Activated CD8-positive, alpha-beta memory T cell treated with anti-CD3 and anti-CD28 coated beads for 24 hours (primary cell): ENCODE measurements around the gene ARG2.
A peak's percentile ranks its signal among the peaks of the same experiment; 100 is the strongest.

ENCODE experiments used
- DNase-seq: peaks from one replicate; pipeline ENCODE4 v3.0.0-alpha.2; 2020

Gene ARG2

DNA sequence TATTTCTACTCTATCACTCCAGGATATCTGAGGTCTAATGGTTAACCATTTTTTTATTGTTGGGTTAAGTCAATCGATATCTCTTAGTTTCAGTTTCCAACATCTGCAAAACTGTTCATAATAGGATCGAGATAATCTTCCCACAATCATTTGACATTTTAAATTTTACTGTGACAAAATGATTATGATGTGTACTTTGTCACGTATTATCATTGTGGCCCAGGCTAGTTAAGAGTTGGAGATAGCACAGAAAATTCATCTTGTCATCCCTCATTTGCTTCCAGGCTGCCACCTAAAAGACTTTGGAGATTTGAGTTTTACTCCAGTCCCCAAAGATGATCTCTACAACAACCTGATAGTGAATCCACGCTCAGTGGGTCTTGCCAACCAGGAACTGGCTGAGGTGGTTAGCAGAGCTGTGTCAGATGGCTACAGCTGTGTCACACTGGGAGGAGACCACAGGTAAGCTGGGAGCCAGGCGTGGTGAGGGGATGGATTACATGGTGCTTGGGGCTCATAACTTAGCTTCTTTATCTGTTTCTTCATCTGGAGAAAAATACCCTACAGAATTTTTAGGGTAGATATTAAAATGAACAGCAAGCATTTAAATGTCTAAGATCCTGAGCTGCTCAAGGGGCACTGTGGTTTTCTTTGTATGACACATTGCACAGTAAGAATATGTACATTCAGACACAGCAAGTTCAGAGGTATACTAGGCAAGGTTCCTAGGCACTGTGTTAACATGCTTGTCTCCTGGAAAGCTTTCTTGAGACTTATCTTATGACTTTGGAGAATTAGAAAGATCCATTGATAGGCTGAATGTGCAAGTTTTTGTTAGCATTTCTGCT, 22.4 kb downstream of the ARG2 start:
- DNase-seq, result no peak

DNA sequence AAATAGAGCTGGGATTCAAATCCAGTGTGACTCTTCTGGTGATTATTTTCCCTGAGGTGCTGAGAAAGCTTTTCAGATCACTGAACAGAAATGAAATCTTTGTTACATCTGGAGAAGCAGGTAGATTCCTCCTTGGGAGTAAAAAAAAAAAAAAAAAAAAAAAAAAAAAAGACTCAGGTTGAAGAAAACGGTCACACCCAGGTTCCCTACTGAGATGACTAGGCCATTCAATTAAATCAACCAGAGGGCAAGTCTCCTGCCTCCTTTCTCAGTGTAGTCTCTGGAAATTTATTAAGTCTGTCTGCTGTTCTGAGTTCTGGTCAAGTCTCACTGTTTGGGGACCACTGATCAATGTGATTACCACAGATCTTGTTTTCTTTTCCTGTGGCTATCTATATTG, 24.0 kb downstream of the ARG2 start:
- DNase-seq, result no peak

DNA sequence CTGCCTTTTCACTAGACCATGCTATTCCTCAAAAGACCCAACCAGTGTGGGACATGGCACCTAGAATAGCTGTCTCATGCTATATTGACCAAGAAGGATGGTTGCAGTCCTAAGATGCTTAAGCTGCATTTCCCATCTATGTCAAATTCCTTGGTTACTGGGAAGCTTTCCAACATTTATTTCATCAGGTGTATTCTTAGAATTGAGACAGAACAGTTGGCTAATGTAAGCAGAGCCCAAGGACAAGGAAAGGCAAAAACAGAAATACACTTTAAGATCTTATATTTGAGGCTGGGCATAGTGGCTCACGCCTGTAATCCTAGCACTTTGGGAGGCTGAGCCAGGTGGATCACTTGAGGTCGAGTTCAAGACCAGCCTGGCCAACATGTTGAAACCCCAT, 24.7 kb downstream of the ARG2 start:
- DNase-seq, result no peak

DNA sequence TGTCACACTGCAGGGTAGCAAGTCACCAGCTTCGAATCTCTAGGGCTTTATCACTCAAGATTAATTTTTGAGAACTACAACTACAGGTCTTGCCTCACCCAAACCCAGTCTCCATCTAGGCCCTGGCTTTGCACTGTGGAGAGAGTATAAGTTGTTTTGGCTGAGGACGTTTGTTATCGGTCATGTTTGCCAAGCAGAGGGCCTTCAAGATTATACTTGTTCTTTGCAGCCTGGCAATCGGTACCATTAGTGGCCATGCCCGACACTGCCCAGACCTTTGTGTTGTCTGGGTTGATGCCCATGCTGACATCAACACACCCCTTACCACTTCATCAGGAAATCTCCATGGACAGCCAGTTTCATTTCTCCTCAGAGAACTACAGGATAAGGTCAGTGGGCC, 25.7 kb downstream of the ARG2 start:
- no peak for DNase-seq

DNA sequence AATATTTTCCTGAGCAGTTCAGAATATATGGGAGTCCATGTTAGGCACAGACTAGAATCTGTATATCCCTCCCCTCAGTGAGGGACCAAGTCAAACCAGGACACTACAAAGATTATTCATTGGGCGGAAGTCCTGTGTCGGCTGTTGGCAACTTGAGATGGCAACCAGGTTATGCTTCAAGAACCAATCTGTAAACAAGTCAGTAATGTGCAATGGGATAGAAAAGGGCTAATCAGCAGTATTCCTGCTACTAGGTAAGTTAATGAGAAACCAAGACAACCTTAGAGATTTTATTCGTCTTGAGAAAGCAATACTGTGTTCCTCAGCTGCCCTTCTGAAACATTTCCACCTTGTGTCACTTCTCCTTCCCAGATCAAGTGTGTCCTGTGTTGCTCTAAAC, 26.4 kb downstream of the ARG2 start:
- DNase-seq, result no peak

DNA sequence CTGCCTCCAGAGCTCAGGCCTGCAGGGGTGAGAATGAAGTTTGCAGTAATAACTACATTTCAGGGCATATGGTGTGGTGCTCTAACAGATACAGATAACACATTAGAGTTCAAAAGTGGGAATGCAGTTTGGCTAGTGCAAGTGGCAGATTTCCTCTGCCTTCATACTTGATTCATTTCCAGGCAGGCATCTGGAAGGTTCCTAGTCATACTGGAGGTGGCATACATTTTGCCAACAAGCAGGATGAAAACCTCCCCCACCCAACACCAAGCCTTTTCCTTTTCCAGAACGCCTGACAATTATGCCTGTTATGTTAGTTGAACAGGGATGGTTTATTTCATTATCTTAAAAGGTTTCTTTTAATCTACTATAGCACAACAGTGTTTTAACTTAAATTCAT, 30.4 kb downstream of the ARG2 start:
- no peak for DNase-seq

DNA sequence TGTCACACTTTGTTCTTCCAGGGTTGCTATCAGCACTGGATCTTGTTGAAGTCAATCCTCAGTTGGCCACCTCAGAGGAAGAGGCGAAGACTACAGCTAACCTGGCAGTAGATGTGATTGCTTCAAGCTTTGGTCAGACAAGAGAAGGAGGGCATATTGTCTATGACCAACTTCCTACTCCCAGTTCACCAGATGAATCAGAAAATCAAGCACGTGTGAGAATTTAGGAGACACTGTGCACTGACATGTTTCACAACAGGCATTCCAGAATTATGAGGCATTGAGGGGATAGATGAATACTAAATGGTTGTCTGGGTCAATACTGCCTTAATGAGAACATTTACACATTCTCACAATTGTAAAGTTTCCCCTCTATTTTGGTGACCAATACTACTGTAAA, 31.0 kb downstream of the ARG2 start:
- no peak for DNase-seq

DNA sequence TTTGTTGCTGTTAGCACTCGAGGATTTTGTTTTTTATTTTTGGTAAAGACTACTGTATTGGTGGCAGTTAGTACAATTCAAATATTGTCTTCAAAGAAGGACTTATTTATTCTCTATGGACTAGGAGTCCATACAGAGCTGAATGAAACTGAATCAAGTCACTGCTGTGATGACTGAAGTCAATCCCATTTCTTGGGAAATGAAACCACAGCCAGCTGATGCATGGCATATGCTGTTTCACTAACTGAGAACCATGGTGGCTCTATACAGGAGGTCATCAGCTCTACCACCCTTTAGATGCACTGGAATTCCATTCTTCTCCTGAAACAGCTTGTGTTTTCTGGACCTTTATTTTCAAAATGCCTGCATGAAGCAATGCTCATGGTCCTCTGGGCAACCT, 32.5 kb downstream of the ARG2 start:
- no peak for DNase-seq

DNA sequence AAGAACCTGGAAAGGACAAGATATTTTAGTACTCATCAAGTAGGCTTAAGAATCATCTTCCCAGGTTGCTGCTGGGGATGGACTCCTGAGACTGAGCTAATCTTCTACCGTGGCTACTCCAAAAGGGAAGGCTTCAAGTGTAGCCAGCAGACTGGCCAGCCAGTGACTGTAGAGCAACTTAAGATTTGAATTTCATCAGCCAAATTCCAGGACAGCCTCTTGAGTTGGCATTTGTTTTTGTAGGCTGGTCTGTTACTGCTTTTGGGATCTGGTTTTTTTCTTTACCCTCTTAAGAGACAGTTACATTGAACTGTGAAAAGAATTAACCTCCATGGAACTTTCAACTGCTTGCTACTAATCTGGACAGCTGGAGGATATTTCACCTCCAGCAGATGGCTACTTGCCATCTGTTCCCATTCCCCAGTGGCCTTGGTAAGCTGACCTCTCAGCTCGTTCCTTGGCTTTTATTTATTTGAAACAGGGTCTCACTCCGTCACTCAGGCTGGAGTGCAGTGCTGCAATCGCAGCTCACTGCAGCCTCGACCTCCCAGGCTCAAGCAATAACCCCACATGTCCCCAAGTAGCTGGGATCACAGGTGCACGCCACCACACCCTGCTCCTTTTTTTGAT, 34.0 kb downstream of the ARG2 start:
- no peak for DNase-seq

DNA sequence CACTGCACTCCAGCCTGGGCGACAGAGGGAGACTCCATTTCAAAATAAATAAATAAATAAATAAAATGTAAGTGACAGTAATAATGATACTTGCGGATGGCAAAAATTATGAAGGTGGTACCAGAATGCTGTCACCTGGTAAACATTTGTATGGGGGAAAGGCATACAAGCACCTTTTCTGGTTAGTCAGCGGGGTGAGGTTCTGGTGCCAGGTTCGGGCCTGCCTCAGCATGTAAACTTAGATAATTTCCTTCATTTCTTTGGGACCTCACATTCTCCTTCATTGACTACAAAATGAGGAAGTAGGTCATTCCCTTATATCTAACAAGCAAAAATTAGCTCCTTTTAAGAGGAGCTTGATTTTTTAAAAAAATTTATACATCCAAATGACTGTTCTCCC, 43.9 kb downstream of the ARG2 start:
- no peak for DNase-seq

DNA sequence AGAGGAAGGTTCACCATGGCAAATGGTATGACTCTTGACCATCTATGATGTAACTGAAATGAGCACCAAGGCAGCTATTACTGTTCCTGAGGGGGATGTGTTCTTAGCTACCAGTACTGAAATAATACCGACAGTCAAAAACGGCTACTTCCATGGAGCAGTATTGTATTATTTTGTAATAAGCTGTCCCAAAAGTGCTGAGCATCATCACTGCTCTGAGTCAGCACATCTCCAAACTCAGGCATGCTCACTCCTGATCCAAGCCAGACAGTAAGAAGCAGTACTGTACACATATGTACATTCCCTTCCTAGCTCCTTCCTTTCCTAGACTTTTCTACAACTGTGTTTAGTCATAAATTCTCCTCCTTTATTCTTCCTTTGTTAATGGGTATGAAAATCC, 46.1 kb downstream of the ARG2 start:
- no peak for DNase-seq

DNA sequence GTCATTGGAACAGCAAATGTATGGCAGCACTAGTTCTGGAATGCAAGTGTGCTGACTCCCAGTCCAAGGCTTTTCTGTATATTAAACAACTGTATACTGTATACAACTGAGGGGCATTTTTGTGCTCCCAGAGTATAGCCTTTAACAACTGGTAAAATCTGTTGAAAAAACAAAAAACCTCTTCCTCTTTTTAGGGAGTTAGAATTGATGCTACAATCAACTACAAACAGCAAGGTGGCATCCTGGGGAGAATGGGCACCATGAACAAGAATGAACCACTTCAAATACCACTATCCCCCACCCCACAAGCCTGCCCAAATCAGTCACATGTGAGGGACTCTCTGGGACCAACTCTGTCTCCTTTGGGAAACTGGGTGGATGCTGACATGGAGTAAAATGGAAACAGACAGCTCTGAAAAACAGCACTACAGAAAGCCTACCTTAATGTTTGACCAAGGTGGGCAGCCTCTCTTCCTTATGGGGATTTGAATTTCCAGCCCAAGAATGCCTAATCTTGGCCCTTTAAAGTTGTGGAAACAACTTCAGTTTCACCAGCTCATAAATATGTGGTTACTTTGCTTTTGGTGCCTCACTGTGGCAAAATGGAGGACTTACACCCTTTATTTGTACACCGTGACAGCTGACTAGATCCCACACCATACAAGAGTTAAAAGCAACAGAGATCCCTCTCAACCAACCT, 47.2 kb downstream of the ARG2 start:
- DNase-seq, result no peak

DNA sequence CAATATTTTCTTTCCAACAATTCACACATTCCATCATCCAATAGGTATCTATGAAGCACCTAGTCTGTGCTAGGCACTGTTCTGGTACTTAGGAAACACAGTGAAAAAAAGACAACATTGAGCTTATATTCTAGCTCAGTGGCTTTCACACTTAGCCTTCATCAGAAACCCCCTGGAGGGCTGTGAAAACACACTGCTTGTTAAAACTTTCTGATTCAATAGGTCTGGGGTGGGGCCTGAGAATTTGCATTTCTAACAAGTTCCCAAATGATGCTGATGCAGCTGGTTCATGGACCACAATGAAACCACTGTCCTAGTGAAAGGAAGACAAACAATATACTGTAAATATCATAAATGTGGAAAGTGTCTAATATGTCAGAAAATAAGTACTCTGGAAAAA, 48.8 kb downstream of the ARG2 start:
- no peak for DNase-seq

DNA sequence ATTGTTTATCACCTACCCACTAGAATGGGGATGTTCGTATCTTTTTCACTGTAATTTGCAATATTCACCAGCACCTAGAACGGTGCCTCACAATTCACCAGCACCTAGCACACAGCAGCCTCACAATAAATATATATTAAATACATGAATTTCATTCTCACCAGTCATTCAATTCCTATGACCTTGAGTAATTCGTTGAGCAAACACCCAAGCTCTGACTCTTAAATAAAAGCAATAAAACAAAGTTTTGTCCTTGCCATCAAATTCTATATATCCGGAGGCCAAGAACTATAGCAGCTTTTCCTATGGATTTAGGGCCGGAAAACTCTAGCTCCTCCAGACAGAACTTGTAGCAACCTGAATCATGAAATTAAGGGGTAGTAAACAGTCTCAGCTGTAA, 53.7 kb downstream of the ARG2 start:
- DNase-seq, result no peak

DNA sequence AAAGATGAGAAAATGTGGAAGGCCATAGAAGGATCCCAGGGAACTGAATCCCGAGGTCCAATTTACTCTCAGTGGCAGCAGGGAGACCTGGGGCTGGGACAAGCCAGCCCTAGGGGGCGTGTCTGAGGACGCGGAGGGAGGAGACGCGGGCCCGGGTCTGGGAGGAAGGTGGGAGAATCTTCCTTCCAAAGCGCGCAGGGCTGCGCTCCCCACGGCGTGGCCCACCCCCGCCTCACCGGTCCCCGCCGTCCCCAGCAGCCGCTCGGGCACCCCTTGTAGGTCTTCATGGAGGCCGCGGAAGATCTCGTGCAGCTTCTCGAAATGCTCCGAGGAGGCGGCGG, 54.4 kb downstream of the ARG2 start:
- DNase-seq, result peak; percentile 76

DNA sequence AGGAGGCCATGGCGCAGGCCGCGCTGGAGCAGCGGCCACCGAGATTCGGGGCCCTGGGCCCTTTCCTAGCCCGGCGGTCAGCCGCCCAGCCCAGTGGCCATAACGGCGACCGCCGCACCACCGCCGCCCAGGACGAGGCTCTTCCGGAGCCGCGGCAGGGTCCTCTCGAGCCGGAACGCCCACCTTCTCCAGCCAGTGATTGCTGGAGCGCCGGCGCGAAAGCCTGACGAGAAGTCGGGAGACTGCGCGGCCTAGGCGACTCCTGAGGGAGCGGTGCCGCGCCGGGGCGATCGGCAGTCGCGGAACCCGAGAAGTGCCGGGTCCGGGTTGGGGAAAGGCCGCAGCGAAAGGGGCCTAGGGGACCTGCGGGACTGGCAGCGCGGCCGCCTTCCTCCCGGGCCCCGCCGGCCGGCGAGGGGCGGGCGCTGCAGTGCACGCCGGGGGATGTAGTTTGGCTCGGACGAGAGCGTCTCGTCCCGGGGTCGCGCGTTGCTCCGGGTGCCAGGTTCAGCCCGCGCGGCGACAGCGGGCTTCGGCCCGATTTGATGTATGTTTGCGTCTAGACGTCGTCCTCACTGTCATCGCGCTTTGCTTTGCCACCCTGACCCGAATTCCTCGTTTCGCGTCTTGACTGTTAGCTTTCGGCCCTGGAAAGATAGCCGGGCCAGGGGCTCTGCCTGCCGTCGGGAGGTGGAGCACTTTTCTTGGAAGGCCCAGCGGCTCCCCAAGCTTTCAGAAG, 54.9 kb downstream of the ARG2 start, which contains the start of gene VTI1B:
VTI1B (minus strand) TSS at position 153 of the 739 bp plus-strand sequence; CDS start at position 10, 143 bp downstream.
- peak; percentile 95 for DNase-seq

DNA sequence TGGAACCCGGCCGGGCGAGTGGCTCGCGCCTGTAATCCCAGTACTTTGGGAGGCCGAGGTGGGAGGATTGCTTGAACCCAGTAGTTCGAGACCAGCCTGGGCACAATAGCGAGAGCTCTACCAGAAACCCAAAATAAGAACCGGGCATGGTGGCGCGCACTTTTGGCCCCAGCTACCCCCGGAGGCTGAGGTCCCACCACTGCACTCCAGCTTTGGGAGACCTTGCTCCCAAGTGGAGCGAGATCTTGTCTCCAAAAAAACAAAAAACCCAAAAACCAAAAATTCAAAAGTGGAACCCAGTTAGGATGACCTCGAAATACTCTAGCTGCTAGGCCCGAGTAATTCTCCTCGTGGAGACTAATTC, 55.5 kb downstream of the ARG2 start:
- DNase-seq, result no peak

DNA sequence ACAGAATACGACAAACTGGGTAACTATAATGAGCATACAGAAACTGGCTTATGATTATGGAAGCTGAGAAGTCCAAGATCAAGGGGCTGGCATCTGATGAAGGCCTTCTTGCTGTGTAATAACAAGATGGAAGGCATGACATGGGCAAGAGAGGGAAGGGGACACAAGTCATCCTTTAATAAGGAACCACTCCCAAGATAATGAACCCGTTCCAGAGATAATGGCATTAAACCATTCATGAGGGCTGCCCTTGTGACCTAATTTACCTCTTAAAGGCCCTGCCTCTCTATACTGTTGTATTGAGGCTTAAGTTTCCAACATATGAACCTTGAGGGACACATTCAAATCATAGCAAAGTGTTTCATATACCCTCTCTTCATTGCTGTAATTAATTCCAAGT, 59.3 kb downstream of the ARG2 start:
- no peak for DNase-seq

DNA sequence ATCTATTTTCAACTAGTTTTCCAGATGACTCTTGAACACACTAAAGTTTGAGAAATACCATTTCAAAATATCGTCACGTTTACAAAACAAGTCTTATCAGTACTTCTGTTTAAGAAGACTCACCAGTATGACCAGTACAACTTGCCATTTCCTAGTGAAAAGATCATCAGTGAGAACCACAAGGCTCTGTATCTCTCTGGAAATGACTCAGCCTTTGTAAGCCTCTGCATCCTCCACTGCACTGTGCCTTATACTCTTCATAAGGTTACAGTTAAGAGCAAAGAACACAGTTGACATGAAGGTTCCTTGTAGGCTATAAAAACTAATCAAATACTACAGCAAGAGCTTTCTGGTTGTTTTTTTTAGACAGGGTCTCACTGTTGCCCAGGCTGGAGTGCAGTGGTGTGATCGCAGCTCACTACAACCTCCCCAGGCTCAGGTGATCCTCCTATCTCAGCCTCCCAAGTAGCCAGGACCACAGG, 60.4 kb downstream of the ARG2 start:
- no peak for DNase-seq

DNA sequence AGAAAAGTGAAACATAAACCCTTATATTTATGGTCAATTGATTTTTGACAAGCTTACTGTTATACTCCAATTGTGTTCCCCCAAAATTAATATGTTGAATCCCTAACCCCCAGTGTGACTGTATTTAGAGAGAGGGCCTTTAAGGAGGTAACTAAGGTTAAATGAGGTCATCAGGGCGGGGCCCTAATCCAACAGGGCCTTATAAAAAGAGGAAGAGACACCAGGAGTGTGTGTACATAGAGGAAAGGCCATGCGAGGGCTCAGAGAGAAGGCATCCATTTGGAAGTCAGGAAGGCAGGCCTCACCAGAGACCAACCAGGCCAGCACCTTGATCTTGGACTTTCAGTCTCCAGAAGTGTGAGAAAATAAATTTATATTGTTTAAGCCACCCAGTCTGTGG, 61.2 kb downstream of the ARG2 start:
- DNase-seq, result no peak

DNA sequence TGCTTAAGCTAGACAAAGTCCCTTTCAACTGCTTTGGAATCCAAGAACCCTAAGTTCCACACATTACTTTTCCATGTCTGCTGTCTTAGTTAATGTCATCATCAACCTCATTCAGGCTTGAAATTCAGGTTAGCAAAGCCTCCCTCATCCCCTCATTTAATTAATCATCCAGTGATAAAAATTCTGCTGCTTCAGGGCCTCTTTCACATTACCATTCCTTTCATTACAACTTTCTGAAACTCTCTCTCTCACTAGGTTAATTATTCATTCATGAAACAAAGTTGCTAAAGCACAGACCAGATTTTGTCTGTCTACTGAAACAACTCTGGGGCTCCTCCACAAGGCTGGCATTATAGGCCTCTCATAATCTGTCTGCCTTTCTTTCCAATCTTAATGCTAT, 64.1 kb downstream of the ARG2 start:
- DNase-seq, result no peak

DNA sequence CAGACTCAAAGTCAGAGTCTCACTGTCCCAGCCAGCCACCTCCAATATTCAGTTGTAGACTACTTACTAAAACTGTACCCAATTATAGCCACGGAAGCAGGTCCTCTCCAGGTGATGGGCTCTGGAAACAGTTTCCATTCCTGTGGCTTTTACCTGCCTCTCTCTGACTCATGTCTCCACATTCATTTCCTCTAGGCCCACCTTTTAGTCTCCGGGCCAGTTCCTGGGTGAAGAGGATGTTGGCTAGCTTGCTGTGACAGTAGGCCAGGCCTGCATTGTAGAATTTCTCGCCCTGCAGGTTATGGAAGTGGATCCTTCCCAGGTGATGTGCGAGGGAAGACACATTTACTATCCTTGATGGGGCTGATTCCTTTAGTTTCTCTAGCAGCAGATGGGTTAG, 70.3 kb downstream of the ARG2 start:
- DNase-seq, result no peak

DNA sequence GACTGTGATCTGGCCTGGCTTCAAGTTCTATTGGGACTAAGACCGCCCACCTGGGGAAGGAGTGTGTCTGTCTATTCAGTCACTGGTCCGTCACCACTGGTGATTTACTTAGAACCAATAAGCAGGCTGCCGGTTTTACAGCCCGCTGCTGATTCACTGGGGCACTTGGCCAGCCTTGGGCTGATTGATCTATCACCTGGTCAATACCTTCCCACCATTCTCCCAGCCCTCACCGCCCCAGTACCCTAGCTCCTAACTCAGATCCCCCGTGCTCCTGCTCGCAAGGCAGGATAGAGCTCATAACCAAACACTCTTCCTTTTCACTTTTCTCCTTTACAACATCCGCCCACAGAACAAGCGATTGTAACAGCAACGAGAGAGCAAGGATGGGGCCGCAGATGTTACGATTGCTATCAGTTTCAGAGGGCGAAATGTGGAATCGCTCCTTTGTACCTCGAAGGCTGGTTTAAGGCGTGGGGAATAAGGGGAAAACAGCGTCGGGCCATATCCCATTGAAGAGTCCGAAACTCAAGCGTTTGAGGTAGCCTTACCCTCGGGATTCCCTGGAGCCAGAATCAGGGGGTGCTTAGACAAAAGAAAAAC, 75.2 kb downstream of the ARG2 start:
- peak; percentile 84 for DNase-seq
